Measurements from ENCODE around the gene PTPRD. TPM values are rescaled to one million over a fixed set of nuclear protein-coding genes. Genes with fewer than 3 reads are reported as not detected.

Gene PTPRD
- total RNA-seq, 4 donors from 2014 or later = 0.78 to 11.7 (median 1.6) TPM

- no peak for DNase-seq
- in situ Hi-C loops (cut with MboI; ENCODE audit: low sequenced_read_pairs in 4 of 4) (no loop called here), intact Hi-C loops (cut with DNase I; ENCODE audit: low total_unique reads) (no loop called here)
- no peak overlapping the region for H3K4me3 ChIP-seq
- H3K27ac ChIP-seq = no peak overlapping the region
- no peaks in the 10 kb centered on the region for H3K36me3 ChIP-seq
- no peak for ATAC-seq
- TF ChIP-seq CTCF (IDR thresholded peaks at IDR 0.05 in 4 of 5, conservative IDR thresholded peaks at IDR 0.05 in 1 of 5) = no peak
- no peak for TF ChIP-seq POLR2A (IDR thresholded peaks at IDR 0.05)
- no peaks in the 10 kb centered on the region for H3K27me3 ChIP-seq
- no peaks in the 10 kb centered on the region for H3K4me1 ChIP-seq
- no peaks in the 10 kb centered on the region for H3K9me3 ChIP-seq
Measured at GRCh38 chr9:8812888-8813287, 1799.9 kb downstream of the PTPRD start.

- H3K36me3 ChIP-seq = no peaks in the 10 kb centered on the region
- no peaks in the 10 kb centered on the region for H3K4me1 ChIP-seq
- H3K27me3 ChIP-seq = no peaks in the 10 kb centered on the region
- no peaks in the 10 kb centered on the region for H3K9me3 ChIP-seq
- in situ Hi-C loops (cut with MboI; ENCODE audit: low sequenced_read_pairs in 4 of 4) (no loop called here), intact Hi-C loops (cut with DNase I; ENCODE audit: low total_unique reads) (no loop called here)
- ATAC-seq = no peak
- no peak overlapping the region for H3K4me3 ChIP-seq
- no peak for DNase-seq
- H3K27ac ChIP-seq = no peak overlapping the region
- TF ChIP-seq POLR2A (IDR thresholded peaks at IDR 0.05) (no peak), CTCF (IDR thresholded peaks at IDR 0.05 in 4 of 5, conservative IDR thresholded peaks at IDR 0.05 in 1 of 5) (no peak)
Measured at GRCh38 chr9:8809741-8810140, 1803.1 kb downstream of the PTPRD start.

- Histone ChIP-seq H3K36me3 (no peaks in the 10 kb centered on the region), H3K27ac (no peak overlapping the region), H3K9me3 (no peaks in the 10 kb centered on the region), H3K4me1 (no peaks in the 10 kb centered on the region), H3K4me3 (no peak overlapping the region), H3K27me3 (no peaks in the 10 kb centered on the region)
- ATAC-seq (no peak), DNase-seq (no peak)
- no peak for TF ChIP-seq CTCF (IDR thresholded peaks at IDR 0.05 in 4 of 5, conservative IDR thresholded peaks at IDR 0.05 in 1 of 5)
- TF ChIP-seq POLR2A (IDR thresholded peaks at IDR 0.05) = no peak
- in situ Hi-C loops (cut with MboI; ENCODE audit: low sequenced_read_pairs in 4 of 4) (no loop called here), intact Hi-C loops (cut with DNase I; ENCODE audit: low total_unique reads) (no loop called here)
Measured at GRCh38 chr9:8806150-8806549, 1806.7 kb downstream of the PTPRD start.

GRCh38 chr9:8804613-8805012 is 1808.2 kb downstream of the PTPRD start:
- intact Hi-C loops (cut with DNase I; ENCODE audit: low total_unique reads) = no loop called here
- TF ChIP-seq POLR2A (IDR thresholded peaks at IDR 0.05) (no peak), CTCF (IDR thresholded peaks at IDR 0.05 in 4 of 5, conservative IDR thresholded peaks at IDR 0.05 in 1 of 5) (no peak)
- H3K4me3 ChIP-seq = no peak overlapping the region
- H3K9me3 ChIP-seq = no peaks in the 10 kb centered on the region
- H3K4me1 ChIP-seq = no peaks in the 10 kb centered on the region
- in situ Hi-C loops (cut with MboI; ENCODE audit: low sequenced_read_pairs in 4 of 4) = no loop called here
- H3K36me3 ChIP-seq = no peaks in the 10 kb centered on the region
- DNase-seq = no peak
- no peak overlapping the region for H3K27ac ChIP-seq
- H3K27me3 ChIP-seq = no peaks in the 10 kb centered on the region
- no peak for ATAC-seq

- Histone ChIP-seq H3K9me3 (no peaks in the 10 kb centered on the region), H3K27me3 (no peaks in the 10 kb centered on the region), H3K4me1 (no peaks in the 10 kb centered on the region), H3K36me3 (no peaks in the 10 kb centered on the region), H3K4me3 (no peak overlapping the region), H3K27ac (no peak overlapping the region)
- TF ChIP-seq CTCF (IDR thresholded peaks at IDR 0.05 in 4 of 5, conservative IDR thresholded peaks at IDR 0.05 in 1 of 5) = no peak
- no peak for TF ChIP-seq POLR2A (IDR thresholded peaks at IDR 0.05)
- DNase-seq (no peak), ATAC-seq (no peak)
- in situ Hi-C loops (cut with MboI; ENCODE audit: low sequenced_read_pairs in 4 of 4) = no loop called here
- intact Hi-C loops (cut with DNase I; ENCODE audit: low total_unique reads) = no loop called here
Measured at GRCh38 chr9:8802242-8802641, 1810.6 kb downstream of the PTPRD start.
